HUDEP-2 (cell line): ENCODE data around the gene POR.
A peak's percentile ranks its signal among the peaks of the same experiment; 100 is the strongest.

Source experiments
- DNase-seq, 76 experiments: peaks; one replicate each; lab custom pipeline; 2025; ENCODE audit not compliant: unreplicated experiment in 76 of 76; lab: John Stamatoyannopoulos, UW

Gene POR

DNA sequence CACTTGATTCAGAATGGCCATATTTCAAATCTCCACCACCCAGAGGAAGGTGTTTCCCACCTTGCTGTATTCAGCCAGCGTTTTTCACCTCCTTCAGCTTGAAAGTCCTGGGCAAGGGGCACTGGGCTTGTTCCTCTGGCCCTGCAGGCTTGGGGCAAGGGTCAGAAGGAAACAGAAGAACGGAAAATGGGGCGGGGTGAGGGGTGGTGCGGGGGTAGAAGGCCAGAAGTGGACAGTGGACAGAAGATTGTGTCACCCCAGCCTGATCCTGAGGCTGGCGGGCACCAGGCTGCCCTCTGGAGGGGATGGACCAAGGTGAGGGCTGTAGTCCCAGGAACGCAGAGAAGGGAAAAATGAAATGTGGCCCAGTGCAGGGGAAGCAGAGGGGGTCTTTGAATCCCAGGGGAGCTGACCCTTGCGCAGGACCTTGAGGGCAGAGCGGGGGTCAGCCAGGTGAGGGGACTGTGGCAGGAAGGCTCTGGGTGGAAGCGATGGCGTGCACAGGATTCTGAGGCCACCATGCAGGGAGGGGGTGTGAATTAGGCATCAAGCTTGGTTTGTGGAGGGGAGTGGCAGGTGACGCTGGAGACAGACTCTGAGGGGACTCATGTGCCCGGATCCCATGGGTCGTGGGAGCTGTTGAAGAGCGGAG lies 56.5 kb downstream of the POR start:
- DNase-seq, result no peak

DNA sequence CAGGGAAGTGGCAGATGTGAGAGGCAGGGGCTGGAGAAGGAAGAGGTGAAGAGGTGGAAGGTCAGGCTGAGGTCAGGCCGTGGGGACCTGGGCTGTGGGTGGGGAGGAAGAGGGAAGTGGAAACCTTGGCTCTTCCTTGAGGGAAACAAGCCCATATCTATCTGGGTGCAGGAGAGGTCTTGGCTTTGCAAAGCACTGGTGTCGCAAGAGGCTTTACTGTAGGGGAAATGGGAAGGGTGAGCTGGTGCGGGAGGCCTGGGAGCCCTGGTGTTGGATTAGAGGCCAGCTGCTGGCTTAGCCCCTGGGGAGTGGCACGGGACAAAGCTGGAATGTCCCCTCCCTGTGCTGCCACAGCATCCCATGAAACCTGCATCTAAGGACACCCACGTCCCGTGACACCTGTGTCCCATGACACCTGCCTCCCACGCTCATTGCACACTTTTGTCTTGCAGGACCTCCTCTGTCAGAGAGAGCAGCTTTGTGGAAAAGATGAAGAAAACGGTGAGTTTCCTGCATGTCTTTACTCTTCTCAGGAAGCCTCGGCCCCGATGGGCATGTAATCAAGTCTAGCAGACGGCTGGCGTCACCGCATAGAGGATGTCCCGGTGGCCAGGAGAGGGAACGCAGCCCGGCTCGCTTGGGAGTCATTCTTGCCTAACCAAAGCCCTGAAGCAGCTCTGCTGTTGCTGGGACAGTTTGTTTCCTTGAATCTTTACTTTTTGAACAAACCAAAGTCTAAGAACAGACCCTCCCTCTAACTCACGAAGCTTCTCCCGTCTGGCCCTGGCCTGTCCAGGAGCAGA lies 57.2 kb downstream of the POR start:
- DNase-seq, result no peak

DNA sequence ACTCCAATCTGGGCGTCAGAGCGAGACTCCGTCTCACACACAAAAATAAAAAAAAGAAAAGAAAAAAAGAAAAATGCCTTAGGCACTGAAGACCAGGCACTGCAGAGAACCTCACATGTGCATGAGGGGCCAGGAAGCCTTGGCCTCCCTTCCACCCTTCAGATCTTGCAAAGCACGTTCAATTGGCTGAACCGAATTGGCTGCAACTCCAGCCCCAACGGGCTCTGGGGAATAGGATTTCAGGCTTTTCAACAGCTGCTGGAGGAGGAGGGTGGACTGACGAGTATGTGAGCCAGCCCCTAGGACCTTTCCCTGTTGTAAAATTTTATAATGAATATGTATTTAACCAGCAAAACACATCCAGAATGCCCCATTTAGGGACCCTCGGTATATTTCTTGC lies 62.8 kb downstream of the POR start:
- DNase-seq, result no peak

DNA sequence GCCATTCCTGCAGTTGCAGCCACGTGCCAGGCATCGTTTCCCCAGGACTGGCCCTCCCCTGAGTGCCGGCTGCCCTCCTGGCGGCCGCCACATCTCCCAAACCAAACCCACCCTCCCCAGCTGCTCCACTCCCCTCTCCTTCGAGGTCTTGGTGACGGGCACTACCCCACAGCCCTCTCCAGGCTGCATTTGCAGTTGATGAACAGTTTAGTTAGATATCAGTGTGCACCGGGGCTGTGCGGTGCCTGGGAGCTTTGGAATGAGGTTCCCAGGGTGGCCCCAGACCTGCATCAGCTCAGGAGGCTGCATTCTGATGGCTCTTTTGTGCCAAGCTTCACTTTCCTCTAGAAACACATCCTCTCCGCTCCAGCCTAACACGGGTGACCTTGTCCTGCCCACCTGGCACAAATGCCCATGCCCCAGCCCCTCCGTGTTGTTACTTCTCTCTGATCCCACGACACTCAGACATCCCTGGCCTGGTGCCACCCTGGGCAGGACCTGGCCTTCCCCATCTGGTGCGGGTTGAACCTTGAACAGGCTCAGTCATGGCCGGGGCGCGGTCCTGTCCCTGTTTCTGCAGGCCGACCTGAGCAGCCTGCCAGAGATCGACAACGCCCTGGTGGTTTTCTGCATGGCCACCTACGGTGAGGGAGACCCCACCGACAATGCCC lies 64.9 kb downstream of the POR start:
- no peak for DNase-seq

DNA sequence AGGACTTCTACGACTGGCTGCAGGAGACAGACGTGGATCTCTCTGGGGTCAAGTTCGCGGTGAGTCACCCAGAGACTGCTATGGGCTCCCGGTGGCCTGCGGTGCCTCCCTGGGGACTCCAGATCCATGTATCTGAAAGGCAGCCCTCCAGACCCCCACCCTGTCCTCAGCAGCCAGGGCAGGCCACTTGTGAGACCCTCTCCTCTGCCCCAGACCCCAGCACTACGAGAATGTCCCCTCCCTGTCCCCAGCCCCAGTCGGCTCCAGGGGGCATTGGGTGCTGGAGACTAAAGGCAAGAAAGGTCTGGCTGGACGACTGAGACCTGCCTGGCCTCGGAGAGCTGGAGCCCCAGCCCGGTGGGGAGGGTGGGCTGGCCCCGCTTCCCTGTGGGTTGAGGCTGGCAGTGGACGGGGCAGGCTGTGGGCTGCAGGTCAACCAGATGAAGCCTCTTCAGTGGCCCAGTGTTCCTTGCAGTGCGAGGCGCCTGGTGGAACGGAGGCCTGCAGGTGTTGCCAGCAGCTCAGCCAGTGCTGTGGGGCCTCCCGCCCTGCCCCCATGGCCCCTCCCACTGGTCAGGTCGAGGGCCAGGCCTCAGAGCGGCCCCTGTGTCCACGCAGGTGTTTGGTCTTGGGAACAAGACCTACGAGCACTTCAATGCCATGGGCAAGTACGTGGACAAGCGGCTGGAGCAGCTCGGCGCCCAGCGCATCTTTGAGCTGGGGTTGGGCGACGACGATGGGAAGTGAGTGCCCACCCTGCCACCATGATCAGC lies 65.7 kb downstream of the POR start:
- DNase-seq, result no peak

DNA sequence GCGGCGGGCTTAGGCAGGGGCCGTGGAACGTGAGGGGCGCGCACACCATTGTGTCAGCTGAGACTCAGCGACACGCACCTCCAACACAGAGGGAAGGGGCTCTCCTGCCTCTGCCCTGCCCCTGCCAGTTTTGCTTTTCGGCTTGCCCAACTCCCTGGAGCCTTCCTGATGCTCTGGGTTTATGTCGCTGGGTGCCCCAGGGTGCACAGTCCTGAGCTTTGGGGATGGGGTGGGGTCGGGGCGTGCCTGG lies 66.2 kb downstream of the POR start:
- DNase-seq, result no peak

DNA sequence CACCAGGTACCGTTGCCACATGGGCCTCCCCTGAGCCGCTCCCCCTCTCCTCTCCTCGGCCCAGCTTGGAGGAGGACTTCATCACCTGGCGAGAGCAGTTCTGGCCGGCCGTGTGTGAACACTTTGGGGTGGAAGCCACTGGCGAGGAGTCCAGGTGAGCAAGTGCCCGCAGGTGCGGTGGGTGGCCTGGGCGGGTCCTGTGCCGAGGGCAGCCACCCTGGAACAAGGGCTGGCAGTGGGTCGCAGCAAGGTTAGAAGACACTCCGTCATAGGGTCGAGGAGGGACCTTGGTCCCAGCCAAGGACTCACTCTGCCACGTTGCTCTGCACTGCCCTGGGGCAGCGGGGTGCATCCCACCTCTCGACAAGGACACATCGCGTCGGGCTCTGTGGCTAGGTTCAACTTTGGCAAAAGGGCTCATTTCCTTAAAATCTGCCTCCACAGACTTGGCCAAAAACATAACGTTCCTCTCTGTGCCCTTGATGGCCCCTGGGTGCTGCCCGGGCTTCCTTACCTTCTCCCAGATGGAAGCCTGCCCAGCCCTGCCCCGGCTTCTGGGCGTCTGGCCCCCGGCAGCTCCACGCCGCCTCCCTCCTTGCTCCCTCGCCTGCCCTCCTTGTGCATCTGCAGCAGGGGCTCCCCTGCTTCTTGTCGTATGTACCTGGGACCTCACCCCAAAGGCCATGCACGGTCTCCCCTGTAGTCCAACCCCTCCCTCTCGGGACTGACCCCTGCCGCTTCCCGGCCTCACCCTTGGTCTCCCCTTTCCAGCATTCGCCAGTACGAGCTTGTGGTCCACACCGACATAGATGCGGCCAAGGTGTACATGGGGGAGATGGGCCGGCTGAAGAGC lies 66.7 kb downstream of the POR start:
- DNase-seq, result no peak

DNA sequence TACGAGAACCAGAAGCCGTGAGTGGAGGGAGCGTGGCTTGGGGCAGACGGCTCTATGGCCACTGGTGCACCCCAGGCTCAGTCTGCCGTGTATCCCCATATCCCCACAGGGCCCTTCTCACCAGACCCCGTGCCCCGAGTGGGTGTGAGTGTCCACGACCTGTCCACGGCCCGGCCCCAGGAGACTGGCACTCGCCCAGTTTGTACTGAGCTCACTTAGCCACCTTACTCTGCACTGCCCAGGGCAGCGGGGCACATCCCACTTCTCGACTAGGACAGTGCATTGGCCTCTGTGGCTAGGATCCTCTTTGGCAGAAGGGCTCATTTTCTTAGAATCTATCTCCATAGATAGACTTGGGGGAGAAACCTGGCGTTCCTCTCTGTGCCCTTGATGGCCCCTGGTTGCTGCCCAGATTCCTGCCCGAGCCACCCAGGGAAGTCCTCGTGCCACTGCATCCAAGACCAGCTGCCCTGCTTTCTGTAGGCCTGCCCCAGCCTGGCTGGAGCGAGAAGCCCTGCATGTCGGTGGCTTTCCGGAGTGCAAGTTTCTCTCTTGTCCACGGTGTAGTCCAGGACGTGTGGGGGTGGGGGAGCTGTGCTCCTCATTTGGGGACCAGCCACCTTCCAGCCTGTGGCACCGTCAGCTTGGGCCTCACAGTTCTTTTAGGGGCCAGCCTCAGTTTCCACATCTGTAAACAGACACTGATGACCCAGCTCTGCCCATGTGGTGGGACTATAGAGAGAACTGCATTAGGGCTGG lies 67.5 kb downstream of the POR start:
- DNase-seq, result no peak

DNA sequence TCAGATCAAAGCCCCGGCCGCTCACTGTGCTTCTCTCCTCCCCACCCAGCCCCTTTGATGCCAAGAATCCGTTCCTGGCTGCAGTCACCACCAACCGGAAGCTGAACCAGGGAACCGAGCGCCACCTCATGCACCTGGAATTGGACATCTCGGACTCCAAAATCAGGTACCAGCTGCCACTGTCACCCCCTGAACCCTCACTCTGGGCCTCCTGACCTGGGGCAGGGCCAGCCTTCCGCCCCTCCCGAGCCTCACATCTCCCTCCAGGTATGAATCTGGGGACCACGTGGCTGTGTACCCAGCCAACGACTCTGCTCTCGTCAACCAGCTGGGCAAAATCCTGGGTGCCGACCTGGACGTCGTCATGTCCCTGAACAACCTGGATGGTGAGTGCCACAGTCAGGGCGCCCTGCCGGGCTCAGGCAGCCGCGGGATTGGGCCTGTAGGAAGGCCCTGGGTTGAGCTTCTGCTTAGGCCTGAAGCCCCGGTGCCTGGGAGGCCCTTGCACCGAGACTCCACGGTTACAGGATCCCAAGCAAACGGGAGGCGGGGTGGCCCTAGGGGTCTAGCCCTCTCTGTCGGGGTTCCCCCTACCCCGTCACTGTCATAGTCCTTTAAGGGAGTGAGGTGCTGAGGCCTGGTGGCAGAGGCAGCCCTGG lies 68.6 kb downstream of the POR start:
- DNase-seq, result no peak

DNA sequence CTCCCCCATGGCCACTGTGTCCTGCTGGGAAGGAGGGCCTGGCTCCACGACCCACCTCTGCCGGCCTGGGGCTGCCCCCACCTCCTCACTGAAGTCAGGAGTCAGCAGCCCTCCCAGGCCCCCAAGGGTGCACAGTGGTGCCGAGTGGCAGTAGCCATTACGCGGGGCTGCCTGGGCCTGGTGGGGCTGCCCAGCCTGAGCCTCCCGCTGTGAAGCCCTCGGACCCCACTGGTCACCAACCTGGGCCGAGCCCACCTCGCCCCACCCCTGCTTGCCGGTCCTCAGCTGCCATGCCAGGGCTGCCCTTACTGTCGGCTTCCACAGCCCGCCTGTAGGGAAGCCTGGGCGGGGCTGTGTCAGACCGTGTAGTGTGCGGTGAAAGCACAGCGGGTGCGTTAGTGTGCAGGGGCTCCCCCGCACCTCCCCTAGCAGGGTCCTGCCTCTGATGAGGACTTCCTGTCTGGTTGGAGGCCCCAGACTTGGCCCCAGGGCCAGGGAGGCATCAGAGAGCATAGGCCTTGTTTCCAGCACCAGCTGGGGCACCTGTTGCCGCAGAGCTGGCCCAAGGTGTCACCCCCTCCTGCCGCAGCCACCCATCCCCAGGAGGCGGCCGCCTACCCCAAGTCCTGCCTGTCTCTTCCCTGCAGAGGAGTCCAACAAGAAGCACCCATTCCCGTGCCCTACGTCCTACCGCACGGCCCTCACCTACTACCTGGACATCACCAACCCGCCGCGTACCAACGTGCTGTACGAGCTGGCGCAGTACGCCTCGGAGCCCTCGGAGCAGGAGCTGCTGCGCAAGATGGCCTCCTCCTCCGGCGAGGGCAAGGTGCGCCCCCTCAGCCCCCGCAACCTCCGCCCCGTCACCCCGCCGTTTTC lies 69.4 kb downstream of the POR start:
- no peak for DNase-seq

DNA sequence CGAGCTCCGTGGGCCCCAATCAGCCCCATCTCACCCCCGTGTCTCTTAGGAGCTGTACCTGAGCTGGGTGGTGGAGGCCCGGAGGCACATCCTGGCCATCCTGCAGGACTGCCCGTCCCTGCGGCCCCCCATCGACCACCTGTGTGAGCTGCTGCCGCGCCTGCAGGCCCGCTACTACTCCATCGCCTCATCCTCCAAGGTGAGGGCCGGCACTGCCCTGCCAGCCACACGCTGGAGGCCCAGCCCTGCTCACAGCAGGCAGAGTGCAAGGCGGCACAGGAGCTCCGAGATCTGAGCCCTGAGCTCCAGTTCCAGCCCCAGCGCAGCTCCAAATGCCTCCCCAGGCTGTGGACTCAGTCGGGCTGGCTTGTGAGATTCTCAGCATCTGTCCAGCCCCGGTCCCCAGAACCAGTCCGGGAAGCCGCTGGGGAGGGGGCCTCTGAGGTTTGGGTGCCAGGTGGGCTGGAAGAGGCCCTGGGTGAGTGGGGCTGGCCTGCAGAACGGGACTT lies 70.1 kb downstream of the POR start:
- DNase-seq, result no peak

DNA sequence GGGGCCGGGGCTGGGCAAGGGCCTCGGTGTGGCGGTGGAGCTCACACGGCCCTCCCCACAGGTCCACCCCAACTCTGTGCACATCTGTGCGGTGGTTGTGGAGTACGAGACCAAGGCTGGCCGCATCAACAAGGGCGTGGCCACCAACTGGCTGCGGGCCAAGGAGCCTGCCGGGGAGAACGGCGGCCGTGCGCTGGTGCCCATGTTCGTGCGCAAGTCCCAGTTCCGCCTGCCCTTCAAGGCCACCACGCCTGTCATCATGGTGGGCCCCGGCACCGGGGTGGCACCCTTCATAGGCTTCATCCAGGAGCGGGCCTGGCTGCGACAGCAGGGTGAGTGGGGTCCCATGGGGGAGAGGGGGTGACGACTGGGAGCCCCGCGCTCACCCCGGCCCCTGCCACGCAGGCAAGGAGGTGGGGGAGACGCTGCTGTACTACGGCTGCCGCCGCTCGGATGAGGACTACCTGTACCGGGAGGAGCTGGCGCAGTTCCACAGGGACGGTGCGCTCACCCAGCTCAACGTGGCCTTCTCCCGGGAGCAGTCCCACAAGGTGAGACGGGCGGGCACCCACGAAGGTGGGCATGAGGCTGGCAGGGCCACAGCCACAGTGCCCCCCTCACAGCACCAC lies 70.7 kb downstream of the POR start:
- peak in 2 of 76 experiments; percentile 2 to 10 for DNase-seq

DNA sequence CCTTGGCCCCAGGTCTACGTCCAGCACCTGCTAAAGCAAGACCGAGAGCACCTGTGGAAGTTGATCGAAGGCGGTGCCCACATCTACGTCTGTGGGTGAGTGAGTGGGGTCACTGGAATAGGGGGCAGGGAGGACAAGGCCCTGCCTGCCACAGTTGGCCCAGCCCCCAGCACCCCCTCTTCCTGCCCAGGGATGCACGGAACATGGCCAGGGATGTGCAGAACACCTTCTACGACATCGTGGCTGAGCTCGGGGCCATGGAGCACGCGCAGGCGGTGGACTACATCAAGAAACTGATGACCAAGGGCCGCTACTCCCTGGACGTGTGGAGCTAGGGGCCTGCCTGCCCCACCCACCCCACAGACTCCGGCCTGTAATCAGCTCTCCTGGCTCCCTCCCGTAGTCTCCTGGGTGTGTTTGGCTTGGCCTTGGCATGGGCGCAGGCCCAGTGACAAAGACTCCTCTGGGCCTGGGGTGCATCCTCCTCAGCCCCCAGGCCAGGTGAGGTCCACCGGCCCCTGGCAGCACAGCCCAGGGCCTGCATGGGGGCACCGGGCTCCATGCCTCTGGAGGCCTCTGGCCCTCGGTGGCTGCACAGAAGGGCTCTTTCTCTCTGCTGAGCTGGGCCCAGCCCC lies 71.3 kb downstream of the POR start:
- DNase-seq, result no peak

DNA sequence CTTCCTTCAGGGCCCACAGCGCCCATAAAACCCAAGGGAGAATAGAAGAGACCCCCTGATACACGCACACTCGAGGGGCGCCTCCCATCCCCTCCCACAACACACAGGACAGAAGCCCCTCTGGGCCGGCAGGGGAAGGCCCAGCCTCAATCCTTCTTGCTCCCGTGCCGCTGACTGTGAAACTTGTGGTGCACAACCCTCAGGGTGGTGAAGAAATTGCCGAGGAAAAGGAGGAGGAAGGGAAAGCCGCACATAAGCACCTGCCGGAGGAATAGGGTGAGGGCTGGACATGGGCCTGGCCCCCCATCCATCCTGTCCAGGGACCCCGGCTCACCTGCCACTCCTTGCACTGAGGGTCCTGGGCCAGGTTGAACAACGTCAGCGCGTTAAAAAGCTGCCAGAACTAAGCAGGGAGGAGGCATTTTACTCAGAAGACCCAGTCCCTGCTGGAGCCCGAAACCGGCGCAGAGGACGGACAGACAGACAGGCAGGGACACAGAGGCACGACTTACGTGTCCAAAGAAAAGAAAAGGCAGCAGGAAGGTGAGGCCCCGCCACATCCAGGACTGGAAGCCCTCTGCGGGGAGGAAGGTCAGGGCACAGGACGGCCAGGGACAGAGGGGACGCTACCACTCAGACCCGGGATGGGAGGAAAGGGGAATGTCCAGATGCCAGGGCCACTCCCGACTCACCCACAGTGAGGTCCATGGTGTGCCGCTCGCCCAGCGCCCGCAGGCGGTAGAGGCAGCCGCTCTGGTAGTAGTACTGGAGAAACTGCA lies 72.3 kb downstream of the POR start:
- DNase-seq, result no peak

DNA sequence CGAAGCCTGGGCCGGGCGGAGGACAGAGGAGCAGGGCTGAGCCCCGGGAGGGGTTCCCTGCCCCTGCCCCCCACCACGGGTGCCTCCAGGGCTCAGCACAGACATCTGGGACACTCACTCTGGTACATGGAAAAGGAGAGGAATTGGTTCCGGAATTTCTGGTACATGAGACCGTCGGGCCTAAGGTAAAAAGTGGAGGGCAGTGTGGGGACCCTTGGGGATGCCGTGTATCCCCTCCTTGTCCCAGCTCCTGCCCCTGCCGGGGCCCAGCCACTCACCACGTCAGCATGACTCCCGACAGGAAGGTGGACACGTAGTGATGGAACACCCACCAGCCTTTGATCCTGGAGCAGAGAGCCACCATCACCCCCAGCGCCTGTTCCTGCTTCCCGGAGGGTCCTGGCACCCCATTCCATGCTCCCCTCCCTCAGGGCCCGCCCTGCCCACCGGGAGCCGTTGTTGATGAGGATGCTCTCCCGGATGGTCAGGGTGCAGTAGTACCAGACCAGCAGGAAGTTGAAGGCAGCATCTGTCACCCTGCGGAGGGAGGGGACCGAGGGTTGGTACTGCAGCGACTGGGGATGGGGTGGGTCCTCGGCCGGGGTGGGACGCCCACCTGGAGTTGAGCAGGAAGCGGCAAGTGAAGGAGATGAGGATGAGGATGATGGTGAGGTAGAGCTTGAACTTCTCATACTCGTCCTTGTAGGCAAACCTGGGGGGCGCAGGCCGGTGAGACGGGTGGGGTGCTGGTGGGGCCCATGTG lies 73.0 kb downstream of the POR start:
- DNase-seq, result no peak
